Parathyroid adenoma (tissue), 2 donors: ENCODE results near the gene PID1.

ENCODE experiments used
- H2AFZ ChIP-seq: fragments of 300-600 bp; sonication (generic); one replicate; pipeline ENCODE4 v1.7.0; 2017; ENCODE audit warnings: antibody characterized with exemption, mild to moderate bottlenecking
- H3K27ac ChIP-seq: fragments of 300-600 bp; sonication (generic); one replicate; pipeline ENCODE4 v1.7.0; 2017
- H3K27me3 ChIP-seq: fragments of 300-600 bp; sonication (generic); one replicate; pipeline ENCODE4 v1.7.0; 2017; ENCODE audit warnings: low read length; ENCODE audit not compliant: control insufficient read depth, insufficient read depth
- H3K36me3 ChIP-seq: fragments of 300-600 bp; sonication (generic); one replicate; pipeline ENCODE4 v1.7.0; 2017; ENCODE audit warnings: low read length; ENCODE audit not compliant: control insufficient read depth, insufficient read depth
- H3K4me1 ChIP-seq: fragments of 300-600 bp; sonication (generic); one replicate; pipeline ENCODE4 v1.7.0; 2017; ENCODE audit warnings: control low read depth
- H3K4me2 ChIP-seq: fragments of 300-600 bp; sonication (generic); one replicate; pipeline ENCODE4 v1.7.0; 2017; ENCODE audit warnings: low read length
- H3K4me3 ChIP-seq: fragments of 300-600 bp; sonication (generic); one replicate; pipeline ENCODE4 v1.7.0; 2017; ENCODE audit warnings: low read depth, low read length
- H3K79me2 ChIP-seq: fragments of 300-600 bp; sonication (generic); one replicate; pipeline ENCODE4 v1.7.0; 2017; ENCODE audit warnings: control low read depth
- H3K9ac ChIP-seq: fragments of 300-600 bp; sonication (generic); one replicate; pipeline ENCODE4 v1.7.0; 2017; ENCODE audit warnings: mild to moderate bottlenecking
- H3K9me3 ChIP-seq: fragments of 300-600 bp; sonication (generic); one replicate; pipeline ENCODE4 v1.7.0; 2017; ENCODE audit warnings: low read length; ENCODE audit not compliant: control insufficient read depth
- TF ChIP-seq, protein P1 (sequence below): fragments of 300-600 bp; sonication (generic); IDR thresholded peaks from one replicate; pipeline ENCODE4 v1.7.0; 2017; ENCODE audit warnings: antibody characterized with exemption, mild to moderate bottlenecking
- donor health status: primary hyperparathyroidism.

The PID1 gene

DNA sequence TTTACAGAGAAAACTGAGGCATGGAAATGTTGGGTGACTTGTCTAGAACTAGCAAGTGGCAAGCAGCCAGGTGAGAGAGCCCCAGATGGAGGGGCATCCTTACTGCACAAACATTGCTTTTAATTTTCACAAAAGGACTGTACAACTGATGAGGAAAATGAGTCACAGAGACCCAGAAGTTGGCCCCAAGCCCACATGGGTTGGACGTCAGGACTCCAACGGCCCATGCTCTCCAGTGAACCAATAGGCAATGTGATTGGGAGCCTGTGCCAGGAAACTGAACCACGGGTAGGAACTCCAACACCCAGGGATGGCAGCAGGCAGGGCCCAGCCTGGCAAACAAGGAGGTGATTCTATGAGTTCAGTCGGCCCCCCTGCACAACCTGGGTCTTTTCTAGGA is 50.8 kb downstream of the PID1 start:
- H3K79me2 ChIP-seq: no peaks in the 10 kb centered on the region
- H3K9me3 ChIP-seq: no peaks in the 10 kb centered on the region

DNA sequence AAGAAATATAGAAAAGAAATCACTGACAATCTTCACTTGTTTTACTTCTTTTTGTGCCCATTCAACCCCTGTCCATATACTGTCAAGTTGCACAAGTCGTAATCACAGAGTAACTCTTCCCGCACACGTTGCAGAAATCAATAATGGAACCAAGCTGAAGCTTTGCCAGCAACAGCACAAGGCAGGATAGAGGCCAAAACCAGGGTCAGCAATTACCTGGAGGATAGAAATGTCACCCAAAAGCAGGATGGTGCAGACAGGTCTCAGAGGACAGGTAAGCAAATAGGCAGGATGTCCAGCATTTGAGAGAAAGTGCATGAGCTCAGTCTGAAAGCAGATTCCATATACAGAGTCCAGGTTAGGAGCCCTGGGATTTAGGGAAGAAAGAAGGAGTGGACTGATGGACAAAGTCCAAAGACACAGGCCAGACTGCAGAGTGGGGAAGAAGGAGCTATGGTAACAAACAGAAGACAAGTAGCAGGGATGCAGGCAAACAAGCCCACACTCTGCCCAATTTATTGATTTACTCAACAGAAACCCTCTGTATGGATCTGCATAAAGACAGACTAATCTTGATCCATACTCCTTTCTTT is 52.7 kb downstream of the PID1 start:
- Histone ChIP-seq H3K9ac (no peak overlapping the region), H3K27me3 (no peaks in the 10 kb centered on the region), H3K36me3 (no peaks in the 10 kb centered on the region), H3K4me1 (no peaks in the 10 kb centered on the region), H3K9me3 (no peaks in the 10 kb centered on the region), H3K27ac (no peak overlapping the region), H2AFZ (no peak overlapping the region), H3K79me2 (no peaks in the 10 kb centered on the region), H3K4me2 (no peak overlapping the region), H3K4me3 (no peak overlapping the region)
- TF ChIP-seq, protein P1, sequence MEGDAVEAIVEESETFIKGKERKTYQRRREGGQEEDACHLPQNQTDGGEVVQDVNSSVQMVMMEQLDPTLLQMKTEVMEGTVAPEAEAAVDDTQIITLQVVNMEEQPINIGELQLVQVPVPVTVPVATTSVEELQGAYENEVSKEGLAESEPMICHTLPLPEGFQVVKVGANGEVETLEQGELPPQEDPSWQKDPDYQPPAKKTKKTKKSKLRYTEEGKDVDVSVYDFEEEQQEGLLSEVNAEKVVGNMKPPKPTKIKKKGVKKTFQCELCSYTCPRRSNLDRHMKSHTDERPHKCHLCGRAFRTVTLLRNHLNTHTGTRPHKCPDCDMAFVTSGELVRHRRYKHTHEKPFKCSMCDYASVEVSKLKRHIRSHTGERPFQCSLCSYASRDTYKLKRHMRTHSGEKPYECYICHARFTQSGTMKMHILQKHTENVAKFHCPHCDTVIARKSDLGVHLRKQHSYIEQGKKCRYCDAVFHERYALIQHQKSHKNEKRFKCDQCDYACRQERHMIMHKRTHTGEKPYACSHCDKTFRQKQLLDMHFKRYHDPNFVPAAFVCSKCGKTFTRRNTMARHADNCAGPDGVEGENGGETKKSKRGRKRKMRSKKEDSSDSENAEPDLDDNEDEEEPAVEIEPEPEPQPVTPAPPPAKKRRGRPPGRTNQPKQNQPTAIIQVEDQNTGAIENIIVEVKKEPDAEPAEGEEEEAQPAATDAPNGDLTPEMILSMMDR: no peak

More for the DNA sequence above, 50.8 kb downstream of the PID1 start:
- TF ChIP-seq, protein P1: no peak
- H2AFZ ChIP-seq: no peak overlapping the region
- no peaks in the 10 kb centered on the region for H3K36me3 ChIP-seq
- H3K27me3 ChIP-seq: no peaks in the 10 kb centered on the region
- no peak overlapping the region for H3K4me2 ChIP-seq
- H3K4me1 ChIP-seq: no peaks in the 10 kb centered on the region
- H3K4me3 ChIP-seq: no peak overlapping the region
- H3K9ac ChIP-seq: no peak overlapping the region
- no peak overlapping the region for H3K27ac ChIP-seq

DNA sequence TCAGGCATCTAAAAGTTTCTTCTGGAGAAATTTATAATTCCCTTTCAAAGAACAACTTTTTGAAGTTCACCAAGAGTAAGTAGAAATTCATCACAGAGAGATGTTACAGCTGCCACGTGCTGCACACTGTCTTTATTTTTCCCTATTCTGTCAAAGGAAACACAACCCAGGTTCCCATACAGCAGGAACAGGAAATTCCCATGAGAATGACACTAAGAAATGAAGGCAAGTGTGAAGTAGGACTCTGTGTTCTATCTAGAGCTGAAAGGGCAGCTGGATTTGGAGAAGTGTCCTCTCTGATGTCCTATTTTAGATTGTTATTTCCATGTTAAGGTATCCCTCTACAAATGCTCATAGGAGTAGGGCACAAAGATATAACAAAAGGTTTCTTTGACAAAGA is 58.8 kb downstream of the PID1 start:
- H3K4me3 ChIP-seq: no peak overlapping the region
- H3K36me3 ChIP-seq: no peaks in the 10 kb centered on the region
- H3K27ac ChIP-seq: no peak overlapping the region
- H2AFZ ChIP-seq: no peak overlapping the region
- no peaks in the 10 kb centered on the region for H3K4me1 ChIP-seq
- H3K79me2 ChIP-seq: no peaks in the 10 kb centered on the region
- no peaks in the 10 kb centered on the region for H3K27me3 ChIP-seq
- no peaks in the 10 kb centered on the region for H3K9me3 ChIP-seq
- no peak overlapping the region for H3K9ac ChIP-seq
- no peak overlapping the region for H3K4me2 ChIP-seq
- TF ChIP-seq, protein P1: no peak

GRCh38 chr2:229210641-229211040 is 60.4 kb downstream of the PID1 start:
- Histone ChIP-seq H3K79me2 (no peaks in the 10 kb centered on the region), H3K9me3 (no peaks in the 10 kb centered on the region), H3K36me3 (no peaks in the 10 kb centered on the region), H3K4me2 (no peak overlapping the region), H2AFZ (no peak overlapping the region), H3K9ac (no peak overlapping the region), H3K4me1 (no peaks in the 10 kb centered on the region), H3K27ac (no peak overlapping the region), H3K27me3 (no peaks in the 10 kb centered on the region), H3K4me3 (no peak overlapping the region)
- TF ChIP-seq, protein P1: no peak

DNA sequence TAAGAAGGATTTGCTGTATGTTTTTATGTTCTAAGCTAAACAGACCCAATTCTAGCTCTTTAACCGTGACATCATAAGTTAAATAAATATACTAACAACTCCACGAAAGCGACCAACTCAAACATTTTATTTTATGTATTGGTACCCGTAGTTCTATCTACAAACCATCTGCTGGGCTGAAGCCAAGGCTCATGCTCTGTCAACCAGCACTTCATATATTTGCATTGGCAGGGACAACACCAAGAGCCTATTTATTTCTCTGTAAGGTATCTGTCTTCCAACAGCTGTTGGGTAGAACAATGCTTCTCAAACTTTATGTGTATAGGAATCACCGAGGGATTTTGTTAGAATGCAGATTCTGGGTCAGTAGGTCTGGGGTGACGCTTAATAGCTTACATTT is 64.5 kb downstream of the PID1 start:
- Histone ChIP-seq H3K4me3 (no peak overlapping the region), H3K4me2 (no peak overlapping the region), H3K9ac (no peak overlapping the region), H2AFZ (no peak overlapping the region), H3K4me1 (no peaks in the 10 kb centered on the region), H3K9me3 (no peaks in the 10 kb centered on the region), H3K27me3 (no peaks in the 10 kb centered on the region), H3K36me3 (no peaks in the 10 kb centered on the region), H3K79me2 (no peaks in the 10 kb centered on the region), H3K27ac (no peak overlapping the region)
- TF ChIP-seq, protein P1: no peak
